Stomach smooth muscle (tissue), 2 donors: Measurements from ENCODE around the gene OR51M1.
"Not testable (repeated sequence)": the region's sequence is repeated elsewhere in the genome, so short reads cannot be mapped to it uniquely, and the experiment has no call there.

Source experiments
- H3K27ac ChIP-seq: one replicate; pipeline ENCODE4 v1.7.0; 2013; ENCODE audit warnings: mild to moderate bottlenecking, low read length, inconsistent platforms
- H3K27me3 ChIP-seq, 2 donors: one replicate each; pipeline ENCODE4 v1.7.0; 2013; ENCODE audit warnings: low read length in 2 of 2; ENCODE audit not compliant: insufficient read depth in 2 of 2, control insufficient read depth in 1 of 2
- H3K36me3 ChIP-seq, 2 donors: one replicate each; pipeline ENCODE4 v1.7.0; 2013; ENCODE audit warnings: low read length in 2 of 2; ENCODE audit not compliant: control insufficient read depth in 2 of 2, insufficient read depth in 2 of 2
- H3K4me1 ChIP-seq: one replicate; pipeline ENCODE4 v1.7.0; 2013; ENCODE audit warnings: low read length; ENCODE audit not compliant: control insufficient read depth, insufficient read depth
- H3K4me3 ChIP-seq, 2 donors: one replicate each; pipeline ENCODE4 v1.7.0; 2013; ENCODE audit warnings: low read length in 2 of 2
- H3K9ac ChIP-seq, 2 donors: one replicate each; pipeline ENCODE4 v1.7.0; 2013; ENCODE audit warnings: low read length in 2 of 2, mild to moderate bottlenecking in 1 of 2
- H3K9me3 ChIP-seq, 2 donors: one replicate each; pipeline ENCODE4 v1.7.0; 2013; ENCODE audit warnings: low read length in 2 of 2; ENCODE audit not compliant: control insufficient read depth in 2 of 2
- donor health status: healthy.
- donor health status: Pancreatic carcinoma.

The OR51M1 gene

DNA sequence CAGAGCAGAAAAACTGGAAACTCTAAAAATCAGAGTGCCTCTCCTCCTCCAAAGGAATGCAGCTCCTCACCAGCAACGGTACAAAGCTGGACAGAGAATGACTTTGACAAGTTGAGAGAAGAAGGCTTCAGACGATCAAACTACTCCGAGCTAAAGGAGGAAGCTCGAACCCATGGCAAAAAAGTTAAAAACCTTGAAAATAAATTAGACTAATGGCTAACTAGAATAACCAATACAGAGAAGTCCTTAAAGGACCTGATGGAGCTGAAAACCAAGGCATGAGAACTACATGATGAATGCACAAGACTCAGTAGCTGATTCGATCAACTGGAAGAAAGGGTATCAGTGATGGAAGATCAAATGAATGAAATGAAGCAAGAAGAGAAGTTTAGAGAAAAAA, 27.6 kb upstream of the OR51M1 start:
- not testable (repeated sequence) for H3K4me1 ChIP-seq, H3K4me3 ChIP-seq, H3K36me3 ChIP-seq, H3K9me3 ChIP-seq, H3K27ac ChIP-seq, H3K9ac ChIP-seq, H3K27me3 ChIP-seq

- Histone ChIP-seq H3K36me3 (no peaks in the 10 kb centered on the region), H3K9me3 (no peaks in the 10 kb centered on the region), H3K4me3 (no peak overlapping the region), H3K27ac (no peak overlapping the region), H3K27me3 (no peaks in the 10 kb centered on the region), H3K9ac (no peak overlapping the region), H3K4me1 (no peaks in the 10 kb centered on the region)
Observed at GRCh38 chr11:5362017-5362625, 21.5 kb upstream of the OR51M1 start.

DNA sequence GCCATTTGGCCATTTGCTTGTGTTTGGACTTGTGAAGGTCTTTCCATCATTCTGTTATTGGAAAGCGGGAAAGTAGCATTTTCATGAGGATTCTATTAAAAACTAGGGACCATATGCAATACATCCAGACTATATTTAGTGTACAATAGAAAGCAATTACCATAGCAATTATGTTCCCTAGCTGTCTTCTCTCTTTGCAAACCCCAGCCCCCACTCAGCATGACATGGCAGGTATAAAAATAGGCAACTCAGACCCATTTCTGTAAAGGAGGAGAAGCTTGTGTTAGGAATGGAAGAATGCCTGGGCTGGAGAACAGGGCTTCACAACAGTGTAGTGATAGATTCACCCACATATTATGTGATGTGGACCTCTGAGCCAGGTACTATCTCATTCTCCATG, 19.9 kb upstream of the OR51M1 start:
- H3K36me3 ChIP-seq: no peaks in the 10 kb centered on the region
- H3K9ac ChIP-seq: no peak overlapping the region
- no peak overlapping the region for H3K27ac ChIP-seq
- H3K4me3 ChIP-seq: no peak overlapping the region
- no peaks in the 10 kb centered on the region for H3K27me3 ChIP-seq
- H3K9me3 ChIP-seq: no peaks in the 10 kb centered on the region
- H3K4me1 ChIP-seq: no peaks in the 10 kb centered on the region

DNA sequence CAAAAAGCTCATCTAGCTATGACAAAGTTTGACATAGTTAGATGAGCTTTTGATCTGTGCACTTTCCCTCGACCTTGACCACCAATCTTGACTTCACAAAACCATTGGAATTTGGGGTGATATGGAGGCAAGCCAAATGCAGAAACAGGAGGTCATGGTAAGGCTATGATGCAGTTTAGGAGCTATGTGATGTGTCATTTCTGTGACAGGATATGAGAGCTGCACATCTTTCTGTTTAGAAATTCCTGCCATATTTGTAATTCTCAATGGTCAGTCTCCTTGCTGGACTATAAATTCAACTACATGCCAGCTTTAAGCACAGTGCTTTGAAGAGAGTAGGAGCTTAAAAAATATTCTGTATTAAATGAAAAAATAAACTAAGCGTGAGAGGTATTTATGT, 19.4 kb upstream of the OR51M1 start:
- no peaks in the 10 kb centered on the region for H3K9me3 ChIP-seq
- no peaks in the 10 kb centered on the region for H3K4me1 ChIP-seq
- no peak overlapping the region for H3K9ac ChIP-seq
- H3K36me3 ChIP-seq: no peaks in the 10 kb centered on the region
- no peak overlapping the region for H3K4me3 ChIP-seq
- H3K27ac ChIP-seq: no peak overlapping the region
- H3K27me3 ChIP-seq: no peaks in the 10 kb centered on the region

GRCh38 chr11:5366365-5366764, 17.2 kb upstream of the OR51M1 start:
- H3K27ac ChIP-seq, H3K36me3 ChIP-seq, H3K4me3 ChIP-seq, H3K27me3 ChIP-seq, H3K4me1 ChIP-seq, H3K9me3 ChIP-seq, H3K9ac ChIP-seq: not testable (repeated sequence)

- H3K27me3 ChIP-seq: no peaks in the 10 kb centered on the region
- H3K4me3 ChIP-seq: no peak overlapping the region
- no peak overlapping the region for H3K27ac ChIP-seq
- no peaks in the 10 kb centered on the region for H3K9me3 ChIP-seq
- no peak overlapping the region for H3K9ac ChIP-seq
- H3K4me1 ChIP-seq: no peaks in the 10 kb centered on the region
- H3K36me3 ChIP-seq: no peaks in the 10 kb centered on the region
Observed at GRCh38 chr11:5366856-5367255, 16.8 kb upstream of the OR51M1 start.

DNA sequence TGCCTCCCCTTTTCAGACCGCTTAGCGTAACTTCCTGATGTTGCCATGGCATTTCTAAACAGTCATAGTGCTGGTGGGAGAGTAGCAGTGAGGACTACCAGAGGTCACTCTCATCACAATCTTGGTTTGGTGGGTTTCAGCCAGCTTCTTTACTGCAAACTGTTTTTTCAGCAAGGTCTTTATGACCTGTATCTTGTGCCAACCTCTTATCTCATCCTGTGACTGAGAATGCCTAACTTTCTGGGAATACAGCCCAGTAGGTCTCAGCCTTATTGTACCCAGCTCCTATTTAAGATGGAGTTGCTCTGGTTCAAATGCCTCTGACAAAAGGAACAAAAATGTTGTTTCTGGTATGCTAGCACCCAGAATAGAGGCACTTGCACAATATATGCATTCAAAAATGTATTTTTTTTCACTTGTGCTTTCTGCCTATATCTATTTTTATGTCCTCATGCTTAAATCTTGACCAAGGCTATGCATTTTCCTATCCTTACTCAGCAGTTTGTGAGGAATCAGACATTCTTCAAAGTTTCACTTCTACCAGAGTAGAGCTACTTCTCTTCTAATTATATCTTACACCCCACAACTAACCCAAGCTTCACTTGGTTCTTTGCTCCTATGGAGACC, 16.1 kb upstream of the OR51M1 start:
- H3K4me3 ChIP-seq: no peak overlapping the region

GRCh38 chr11:5368502-5369043, 15.0 kb upstream of the OR51M1 start:
- H3K9me3 ChIP-seq: peaks cover 0 to 3% of the 10 kb centered on the region in 2 donors
- no peaks in the 10 kb centered on the region for H3K27me3 ChIP-seq
- H3K9ac ChIP-seq: no peak overlapping the region
- H3K36me3 ChIP-seq: no peaks in the 10 kb centered on the region
- no peaks in the 10 kb centered on the region for H3K4me1 ChIP-seq
- H3K4me3 ChIP-seq: no peak overlapping the region
- H3K27ac ChIP-seq: no peak overlapping the region

More for the DNA sequence above, 16.1 kb upstream of the OR51M1 start:
- Histone ChIP-seq H3K27me3 (no peaks in the 10 kb centered on the region), H3K9ac (no peak overlapping the region), H3K36me3 (no peaks in the 10 kb centered on the region), H3K9me3 (no peaks in the 10 kb centered on the region), H3K27ac (no peak overlapping the region), H3K4me1 (no peaks in the 10 kb centered on the region)

GRCh38 chr11:5369789-5370188, 13.8 kb upstream of the OR51M1 start:
- no peak overlapping the region for H3K4me3 ChIP-seq
- no peaks in the 10 kb centered on the region for H3K27me3 ChIP-seq
- H3K36me3 ChIP-seq: no peaks in the 10 kb centered on the region
- peaks cover 0 to 3% of the 10 kb centered on the region in 2 donors for H3K9me3 ChIP-seq
- H3K27ac ChIP-seq: no peak overlapping the region
- no peaks in the 10 kb centered on the region for H3K4me1 ChIP-seq
- H3K9ac ChIP-seq: no peak overlapping the region

DNA sequence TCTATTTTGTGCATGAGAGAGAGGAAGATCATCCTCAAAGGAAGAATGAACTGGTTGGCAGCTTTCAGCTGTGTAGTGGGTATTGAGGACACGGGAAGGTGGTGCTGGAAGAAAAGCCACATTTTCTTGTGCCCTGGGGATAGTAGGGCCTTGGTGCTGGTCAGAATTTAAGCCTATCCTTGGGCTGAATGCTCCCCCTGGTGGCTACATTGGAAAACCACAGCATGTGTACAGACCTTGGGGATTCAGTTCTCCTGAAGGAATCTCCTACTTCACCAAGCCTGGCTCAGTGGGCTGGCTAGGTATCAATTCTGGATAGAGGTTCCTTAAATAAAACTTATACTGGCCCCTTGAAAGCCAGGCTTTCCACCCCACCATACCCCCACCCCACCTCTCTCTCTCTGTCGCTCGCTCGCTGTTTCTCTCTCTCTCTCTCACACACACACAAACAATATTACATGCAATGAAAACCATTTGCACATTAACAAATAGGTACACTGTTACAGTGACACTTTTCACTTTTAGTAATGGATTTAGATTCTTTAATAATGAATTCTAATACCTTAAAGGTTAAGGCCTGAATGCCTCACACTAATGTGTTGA, 2.8 kb upstream of the OR51M1 start:
- Histone ChIP-seq H3K9me3 (no peaks in the 10 kb centered on the region), H3K4me1 (no peaks in the 10 kb centered on the region), H3K36me3 (no peaks in the 10 kb centered on the region), H3K9ac (no peak overlapping the region), H3K27ac (no peak overlapping the region), H3K27me3 (no peaks in the 10 kb centered on the region), H3K4me3 (no peak overlapping the region)

GRCh38 chr11:5384335-5384734, 723 bp downstream of the OR51M1 start:
- H3K27me3 ChIP-seq: no peaks in the 10 kb centered on the region
- no peaks in the 10 kb centered on the region for H3K36me3 ChIP-seq
- H3K4me1 ChIP-seq: no peaks in the 10 kb centered on the region
- H3K9ac ChIP-seq: no peak overlapping the region
- H3K27ac ChIP-seq: no peak overlapping the region
- H3K9me3 ChIP-seq: no peaks in the 10 kb centered on the region
- no peak overlapping the region for H3K4me3 ChIP-seq
